Measurements from ENCODE around the gene DNAJB6.

DNA sequence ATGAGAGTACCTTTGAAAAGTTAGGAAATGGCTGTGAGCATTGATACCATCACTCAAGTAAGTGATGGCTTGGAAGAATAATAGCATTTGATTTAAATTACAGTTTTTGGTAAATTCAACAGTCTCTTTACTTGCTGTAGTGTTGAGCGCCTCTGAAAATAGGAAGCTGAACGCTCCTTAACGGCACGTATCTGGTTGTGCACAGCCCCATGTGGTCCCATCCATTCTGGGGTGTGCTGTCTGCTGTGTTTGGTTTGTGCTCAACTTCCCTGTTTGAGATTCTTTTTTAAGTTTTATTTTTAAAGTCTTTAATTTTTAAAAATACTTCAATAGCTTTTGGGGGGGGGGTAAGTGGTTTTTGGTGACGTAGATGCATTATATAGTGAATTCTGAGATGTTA lies 51.5 kb downstream of the DNAJB6 start:
- TF ChIP-seq EZH2phosphoT487 (IDR thresholded peaks at IDR 0.05; ENCODE audit: insufficient read depth, low read depth) (no peak), EZH2 (IDR thresholded peaks at IDR 0.05; ENCODE audit: insufficient read depth, poor library complexity, severe bottlenecking) (no peak)
